Liver (tissue), 9 donors: ENCODE results near the gene KTN1. TPM values are rescaled to one million over a fixed set of nuclear protein-coding genes. Genes with fewer than 3 reads are reported as not detected.

ENCODE experiments used
- DNase-seq: peaks from one replicate; pipeline ENCODE4 v3.0.0-alpha.2; 2017; ENCODE audit warnings: low spot score
- H3K27ac ChIP-seq, 2 donors: one replicate each; pipeline ENCODE4 v1.7.0; 2013; ENCODE audit warnings: inconsistent platforms in 2 of 2, low read length in 2 of 2, control low read depth in 1 of 2, low read depth in 1 of 2, mild to moderate bottlenecking in 1 of 2
- H3K27me3 ChIP-seq, 4 donors: one replicate each; pipeline versions ENCODE4 v1.6.1 to v1.7.0; 2013; ENCODE audit warnings: low read length in 3 of 4, inconsistent platforms in 1 of 4, mild to moderate bottlenecking in 1 of 4, moderate library complexity in 1 of 4; ENCODE audit not compliant: control insufficient read depth in 4 of 4, insufficient read depth in 4 of 4
- H3K36me3 ChIP-seq, 4 donors: one replicate each; pipeline versions ENCODE4 v1.6.1 to v1.7.0; 2013; ENCODE audit warnings: low read length in 3 of 4, mild to moderate bottlenecking in 3 of 4, low read depth in 1 of 4, moderate library complexity in 1 of 4; ENCODE audit not compliant: control insufficient read depth in 4 of 4, insufficient read depth in 3 of 4
- H3K4me1 ChIP-seq, 4 donors: one replicate each; pipeline versions ENCODE4 v1.6.1 to v1.7.0; 2013; ENCODE audit warnings: low read length in 3 of 4, mild to moderate bottlenecking in 3 of 4, moderate library complexity in 1 of 4; ENCODE audit not compliant: control insufficient read depth in 4 of 4, insufficient read depth in 4 of 4
- H3K4me3 ChIP-seq, 3 donors: one replicate each; pipeline versions ENCODE4 v1.6.1 to v1.7.0; 2013; ENCODE audit warnings: low read length in 3 of 3, control low read depth in 1 of 3, low read depth in 1 of 3, mild to moderate bottlenecking in 1 of 3
- H3K9ac ChIP-seq, 2 donors: one replicate each; pipeline ENCODE4 v1.7.0; 2013; ENCODE audit warnings: low read length in 2 of 2, mild to moderate bottlenecking in 2 of 2, moderate library complexity in 2 of 2, control low read depth in 1 of 2, low read depth in 1 of 2
- H3K9me3 ChIP-seq, 4 donors: one replicate each; pipeline versions ENCODE4 v1.6.1 to v1.7.0; 2013; ENCODE audit warnings: low read length in 3 of 4; ENCODE audit not compliant: control insufficient read depth in 4 of 4
- ATF3 ChIP-seq: IDR thresholded peaks from 2 replicates; pipeline ENCODE4 v1.6.1; 2016; ENCODE audit warnings: antibody characterized with exemption
- CTCF ChIP-seq: fragments of 150-350 bp; IDR thresholded peaks from 2 replicates; pipeline ENCODE4 v1.5.1; 2017; ENCODE audit warnings: improper control_type of control experiment, low read depth, low read length; ENCODE audit not compliant: missing input control
- EGR1 ChIP-seq, 2 donors: IDR thresholded peaks; 2 replicates each; pipeline ENCODE4 v1.6.1; 2016 to 2018; ENCODE audit warnings: antibody characterized with exemption in 2 of 2, low read depth in 2 of 2
- FOXA1 ChIP-seq: IDR thresholded peaks from 2 replicates; pipeline ENCODE4 v1.6.1; 2016; ENCODE audit warnings: antibody characterized with exemption
- FOXA2 ChIP-seq: IDR thresholded peaks from 2 replicates; pipeline ENCODE4 v1.6.1; 2016; ENCODE audit warnings: antibody characterized with exemption
- GABPA ChIP-seq, 2 donors: IDR thresholded peaks in 1 of 2; conservative IDR thresholded peaks in 1 of 2; 2 replicates each; pipeline ENCODE4 v1.6.1; 2016; ENCODE audit warnings: antibody characterized with exemption in 2 of 2, mild to moderate bottlenecking in 1 of 2, moderate library complexity in 1 of 2
- HNF4A ChIP-seq, 2 donors: conservative IDR thresholded peaks; 2 replicates each; pipeline ENCODE4 v1.6.1; 2016; ENCODE audit warnings: antibody characterized with exemption in 2 of 2, mild to moderate bottlenecking in 2 of 2
- HNF4G ChIP-seq: IDR thresholded peaks from 2 replicates; pipeline ENCODE4 v1.6.1; 2016; ENCODE audit warnings: antibody characterized with exemption
- JUND ChIP-seq, 2 donors: IDR thresholded peaks; 2 replicates each; pipeline ENCODE4 v1.6.1; 2016; ENCODE audit warnings: antibody characterized with exemption in 2 of 2
- MAX ChIP-seq: IDR thresholded peaks from 2 replicates; pipeline ENCODE4 v1.6.1; 2016; ENCODE audit warnings: antibody characterized with exemption
- NR2F2 ChIP-seq: IDR thresholded peaks from 2 replicates; pipeline ENCODE4 v1.6.1; 2016; ENCODE audit warnings: antibody characterized with exemption
- RAD21 ChIP-seq, 2 donors: IDR thresholded peaks; 2 replicates each; pipeline ENCODE4 v1.6.1; 2016; ENCODE audit warnings: antibody characterized with exemption in 2 of 2, mild to moderate bottlenecking in 2 of 2
- REST ChIP-seq: IDR thresholded peaks from 2 replicates; pipeline ENCODE4 v1.6.1; 2016; ENCODE audit warnings: antibody characterized with exemption, mild to moderate bottlenecking
- RXRA ChIP-seq, 2 donors: IDR thresholded peaks; 2 replicates each; pipeline ENCODE4 v1.6.1; 2017 to 2018; ENCODE audit warnings: antibody characterized with exemption in 2 of 2, mild to moderate bottlenecking in 1 of 2
- SP1 ChIP-seq: IDR thresholded peaks from 2 replicates; pipeline ENCODE4 v1.6.1; 2018; ENCODE audit warnings: antibody characterized with exemption, mild to moderate bottlenecking
- TAF1 ChIP-seq: conservative IDR thresholded peaks from 2 replicates; pipeline ENCODE4 v1.6.1; 2016; ENCODE audit warnings: antibody characterized with exemption, mild to moderate bottlenecking
- YY1 ChIP-seq: IDR thresholded peaks from 2 replicates; pipeline ENCODE4 v1.6.1; 2016; ENCODE audit warnings: antibody characterized with exemption, mild to moderate bottlenecking
- ZBTB33 ChIP-seq: IDR thresholded peaks from 2 replicates; pipeline ENCODE4 v1.6.1; 2016; ENCODE audit warnings: antibody characterized with exemption
- WGBS: extraction: QIAGEN DNeasy Blood & Tissue Kit; methylation state at CpG from one replicate; pipeline ENCODE4 v1.1.7; 2013; 5-methylcytosine and 5-hydroxymethylcytosine counted together
- polyA plus RNA-seq, 2 donors: library from polyadenylated mRNA; stranded (reverse) in 1 of 2; unstranded in 1 of 2; fragments of 200-250 nt in 1 of 2; fragments of >200 nt in 1 of 2; fragmentation: Nextera tagmentation in 1 of 2; extraction: Ambion mirVana in 1 of 2; gene quantifications; one replicate each; pipeline versions ENCODE4 v1.2.1 to v1.2.3, GENCODE V29; 2013 to 2015
- total RNA-seq, 2 donors: library from RNA; depleted of rRNA; stranded (reverse); fragments of >200 nt; gene quantifications; one replicate each; pipeline ENCODE4 v1.2.3, GENCODE V29; 2014
- donor health status: healthy.
- donor health status: healthy.
- donor health status: healthy.
- donor health status: healthy.
- donor health status: healthy.

KTN1 gene
- total and polyA plus RNA-seq, 4 donors = 34.9 to 141 (median 59.6) TPM

- DNase-seq = no peak
- Histone ChIP-seq H3K4me3 (no peak overlapping the region), H3K27ac (no peak overlapping the region), H3K9ac (no peak overlapping the region), H3K4me1 (peaks cover 4 to 6% (median 5%) of the 10 kb centered on the region in 4 donors), H3K27me3 (no peaks in the 10 kb centered on the region), H3K36me3 (peaks cover 0 to 1% (median 0%) of the 10 kb centered on the region in 4 donors), H3K9me3 (no peaks in the 10 kb centered on the region)
- WGBS = 92% methylated on average over 4 of the region's 4 CpGs
- no peak for TF ChIP-seq SP1
- TF ChIP-seq GABPA (IDR thresholded peaks at IDR 0.05 in 1 of 2, conservative IDR thresholded peaks at IDR 0.05 in 1 of 2) = no peak
- TF ChIP-seq YY1 = no peak
- no peak for TF ChIP-seq ZBTB33
- no peak for TF ChIP-seq RAD21 (IDR thresholded peaks at IDR 0.05)
- no peak for TF ChIP-seq TAF1
- TF ChIP-seq HNF4G = no peak
- TF ChIP-seq CTCF = no peak
- TF ChIP-seq ATF3 = no peak
- no peak for TF ChIP-seq NR2F2
- TF ChIP-seq EGR1 (IDR thresholded peaks at IDR 0.05; ENCODE audit: low read depth in 2 of 2) = no peak
- no peak for TF ChIP-seq RXRA (IDR thresholded peaks at IDR 0.05)
- no peak for TF ChIP-seq REST
- no peak for TF ChIP-seq FOXA1
- no peak for TF ChIP-seq JUND (IDR thresholded peaks at IDR 0.05)
- no peak for TF ChIP-seq HNF4A (conservative IDR thresholded peaks at IDR 0.05)
- TF ChIP-seq FOXA2 = no peak
These were observed 137.6 kb downstream of the KTN1 start for GRCh38 chr14:55717621-55718020.

GRCh38 chr14:55718551-55718950 lies 138.5 kb downstream of the KTN1 start:
- Histone ChIP-seq H3K36me3 (peaks cover 0 to 1% (median 0%) of the 10 kb centered on the region in 4 donors), H3K9me3 (no peaks in the 10 kb centered on the region), H3K27ac (no peak overlapping the region), H3K9ac (no peak overlapping the region), H3K27me3 (no peaks in the 10 kb centered on the region), H3K4me3 (no peak overlapping the region), H3K4me1 (no peaks in the 10 kb centered on the region)
- WGBS = 83% methylated on average over 1 of the region's 1 CpG
- no peak for DNase-seq
- TF ChIP-seq MAX = no peak
- TF ChIP-seq FOXA2 = no peak
- no peak for TF ChIP-seq HNF4A (conservative IDR thresholded peaks at IDR 0.05)
- no peak for TF ChIP-seq REST
- TF ChIP-seq ZBTB33 = no peak
- no peak for TF ChIP-seq SP1
- TF ChIP-seq RXRA (IDR thresholded peaks at IDR 0.05) = no peak
- no peak for TF ChIP-seq FOXA1
- no peak for TF ChIP-seq RAD21 (IDR thresholded peaks at IDR 0.05)
- TF ChIP-seq EGR1 (IDR thresholded peaks at IDR 0.05; ENCODE audit: low read depth in 2 of 2) = no peak
- TF ChIP-seq YY1 = no peak
- no peak for TF ChIP-seq GABPA (IDR thresholded peaks at IDR 0.05 in 1 of 2, conservative IDR thresholded peaks at IDR 0.05 in 1 of 2)
- no peak for TF ChIP-seq JUND (IDR thresholded peaks at IDR 0.05)
